ENCODE measurements around the gene CD83.
"Not testable (repeated sequence)": the region's sequence is repeated elsewhere in the genome, so short reads cannot be mapped to it uniquely, and the experiment has no call there.

The CD83 gene

GRCh38 chr6:14117158-14118090 is at the start of gene CD83:
TSS of gene CD83 (plus strand) at chr6:14117772. CDS start at chr6:14117812, 40 bp downstream.
- peak; percentile 70 for DNase-seq (ENCODE audit: low read depth)

GRCh38 chr6:14068133-14068532 is 49.4 kb upstream of the CD83 start:
- DNase-seq (ENCODE audit: low read depth), result no peak

- no peak for DNase-seq (ENCODE audit: low read depth)
These were observed 48.9 kb upstream of the CD83 start for GRCh38 chr6:14068623-14069022.

- no peak for DNase-seq (ENCODE audit: low read depth)
These were observed 47.1 kb upstream of the CD83 start for GRCh38 chr6:14070457-14070856.

- no peak for DNase-seq (ENCODE audit: low read depth)
These were observed 45.5 kb upstream of the CD83 start for GRCh38 chr6:14072084-14072483.

- DNase-seq (ENCODE audit: low read depth), result not testable (repeated sequence)
These were observed 43.8 kb upstream of the CD83 start for GRCh38 chr6:14073561-14074354.

GRCh38 chr6:14074476-14075094 is 43.0 kb upstream of the CD83 start:
- DNase-seq (ENCODE audit: low read depth), result no peak

GRCh38 chr6:14075095-14075503 is 42.5 kb upstream of the CD83 start:
- no peak for DNase-seq (ENCODE audit: low read depth)

- DNase-seq (ENCODE audit: low read depth), result no peak
These were observed 40.2 kb upstream of the CD83 start for GRCh38 chr6:14077193-14077867.

GRCh38 chr6:14079433-14079832 is 38.1 kb upstream of the CD83 start:
- no peak for DNase-seq (ENCODE audit: low read depth)

GRCh38 chr6:14079971-14080370 is 37.6 kb upstream of the CD83 start:
- DNase-seq (ENCODE audit: low read depth), result no peak

- DNase-seq (ENCODE audit: low read depth), result no peak
These were observed 36.4 kb upstream of the CD83 start for GRCh38 chr6:14081126-14081525.

GRCh38 chr6:14082771-14083170 is 34.8 kb upstream of the CD83 start:
- DNase-seq (ENCODE audit: low read depth), result no peak

- no peak for DNase-seq (ENCODE audit: low read depth)
These were observed 34.3 kb upstream of the CD83 start for GRCh38 chr6:14083262-14083661.

- no peak for DNase-seq (ENCODE audit: low read depth)
These were observed 33.8 kb upstream of the CD83 start for GRCh38 chr6:14083751-14084150.

GRCh38 chr6:14084388-14084787 is 33.2 kb upstream of the CD83 start:
- DNase-seq (ENCODE audit: low read depth), result no peak

GRCh38 chr6:14085176-14085787 is 32.3 kb upstream of the CD83 start:
- no peak for DNase-seq (ENCODE audit: low read depth)

GRCh38 chr6:14086701-14087100 is 30.9 kb upstream of the CD83 start:
- no peak for DNase-seq (ENCODE audit: low read depth)

GRCh38 chr6:14088600-14089192 is 28.9 kb upstream of the CD83 start:
- no peak for DNase-seq (ENCODE audit: low read depth)

- DNase-seq (ENCODE audit: low read depth), result no peak
These were observed 28.3 kb upstream of the CD83 start for GRCh38 chr6:14089224-14089623.

GRCh38 chr6:14091339-14091978 is 26.1 kb upstream of the CD83 start:
- no peak for DNase-seq (ENCODE audit: low read depth)

All from activated T-cell treated with anti-CD3 and anti-CD28 coated beads for 24 hours (primary cell).